SK-N-SH (cell line): ENCODE data around the gene ABCB4. TPM values are rescaled to one million over a fixed set of nuclear protein-coding genes. Genes with fewer than 3 reads are reported as not detected.

ENCODE experiments used
- CTCF ChIA-PET: fragments of 300-600, 350-600 bp; formaldehyde crosslinking; extraction: SDS; loops from one replicate; lab custom pipeline; 2021; lab: Yijun Ruan, JAX
- POLR2A ChIA-PET: fragments of 350-600 bp; sonication (Branson Sonifier 250); formaldehyde crosslinking; extraction: SDS; loops from one replicate; lab custom pipeline; 2020; ENCODE audit warnings: antibody characterized with exemption, inconsistent platforms; lab: Yijun Ruan, JAX
- DNase-seq: peaks from one replicate; pipeline ENCODE4 v3.0.0; 2012
- H2AFZ ChIP-seq: fragments of 200-600 bp; sonication (generic); 2 replicates; pipeline ENCODE4 v1.8.1; 2016; ENCODE audit warnings: antibody characterized with exemption, mild to moderate bottlenecking, low read depth
- H3F3A ChIP-seq: fragments of 200-600 bp; sonication (generic); replicated peaks from 2 replicates; pipeline ENCODE3; 2016; ENCODE audit warnings: antibody characterized with exemption, mild to moderate bottlenecking; ENCODE audit not compliant: insufficient read depth
- H3K27ac ChIP-seq, 2 experiments: fragments of 200-500 bp in 1 of 2; fragments of 200-600 bp in 1 of 2; sonication (Bioruptor generic) in 1 of 2; sonication (generic), shearing (Covaris generic) in 1 of 2; 2 replicates each; pipeline versions ENCODE4 v1.5.1 to v1.6.1; 2014 to 2016; ENCODE audit warnings: low read depth in 2 of 2, inconsistent platforms in 1 of 2, low read length in 1 of 2, mild to moderate bottlenecking in 1 of 2, mixed read lengths in 1 of 2
- H3K27me3 ChIP-seq: fragments of 200-600 bp; sonication (generic), shearing (Covaris generic); 2 replicates; pipeline ENCODE4 v1.6.1; 2016; ENCODE audit warnings: mixed run types; ENCODE audit not compliant: insufficient read depth
- H3K36me3 ChIP-seq, 2 experiments: fragments of 200-500 bp in 1 of 2; fragments of 200-600 bp in 1 of 2; sonication (Bioruptor generic) in 1 of 2; sonication (generic) in 1 of 2; replicated peaks in 1 of 2; 2 replicates each; pipeline versions ENCODE3 to v1.5.1; 2014 to 2016; ENCODE audit warnings: low read length in 1 of 2, mild to moderate bottlenecking in 1 of 2; ENCODE audit not compliant: insufficient read depth in 2 of 2, control insufficient read depth in 1 of 2
- H3K4me1 ChIP-seq, 2 experiments: fragments of 200-500 bp in 1 of 2; fragments of 200-600 bp in 1 of 2; sonication (Bioruptor generic) in 1 of 2; sonication (generic), shearing (Covaris generic) in 1 of 2; 2 replicates each; pipeline versions ENCODE4 v1.5.1 to v1.6.1; 2014 to 2016; ENCODE audit warnings: low read depth in 1 of 2, low read length in 1 of 2, mixed run types in 1 of 2; ENCODE audit not compliant: insufficient read depth in 2 of 2, control insufficient read depth in 1 of 2
- H3K4me2 ChIP-seq: fragments of 200-600 bp; sonication (generic), shearing (Covaris generic); 2 replicates; pipeline ENCODE4 v1.6.1; 2017; ENCODE audit warnings: mixed run types
- H3K4me3 ChIP-seq, 2 experiments: fragments of 200-500 bp in 1 of 2; fragments of 200-600 bp in 1 of 2; sonication (Bioruptor generic) in 1 of 2; sonication (generic), shearing (Covaris generic) in 1 of 2; 2 replicates each; pipeline versions ENCODE4 v1.5.1 to v1.8.1; 2014 to 2016; ENCODE audit warnings: low read depth in 2 of 2, inconsistent platforms in 1 of 2, low read length in 1 of 2, mild to moderate bottlenecking in 1 of 2, mixed read lengths in 1 of 2, moderate library complexity in 1 of 2
- H3K79me2 ChIP-seq: fragments of 200-600 bp; sonication (generic); 2 replicates; pipeline ENCODE4 v1.8.1; 2017; ENCODE audit warnings: mild to moderate bottlenecking; ENCODE audit not compliant: insufficient read depth
- H3K9ac ChIP-seq: fragments of 200-600 bp; sonication (generic); 2 replicates; pipeline ENCODE4 v1.6.1; 2017; ENCODE audit warnings: mixed run types
- H3K9me2 ChIP-seq: fragments of 200-600 bp; sonication (generic); 2 replicates; pipeline ENCODE4 v1.6.1; 2017; ENCODE audit warnings: mixed run types
- H3K9me3 ChIP-seq: fragments of 200-600 bp; sonication (generic); 2 replicates; pipeline ENCODE4 v1.6.1; 2017; ENCODE audit warnings: mixed run types, mild to moderate bottlenecking, moderate library complexity
- H4K20me1 ChIP-seq: fragments of 200-600 bp; sonication (generic); 2 replicates; pipeline ENCODE4 v1.6.1; 2017; ENCODE audit warnings: mild to moderate bottlenecking, mixed run types; ENCODE audit not compliant: insufficient read depth
- CHD2 ChIP-seq: fragments of 150-350 bp; IDR thresholded peaks from 2 replicates; pipeline ENCODE4 v1.6.1; 2018; ENCODE audit warnings: low read length; ENCODE audit not compliant: partially characterized antibody
- ELF1 ChIP-seq: IDR thresholded peaks from 2 replicates; pipeline ENCODE4 v1.4.0; 2012
- EP300 ChIP-seq, 2 experiments: IDR thresholded peaks; 2 replicates each; pipeline versions ENCODE4 v1.4.0 to v1.6.1; 2012; ENCODE audit warnings: borderline replicate concordance in 1 of 2, low read depth in 1 of 2, low read length in 1 of 2
- FOSL2 ChIP-seq: IDR thresholded peaks from 2 replicates; pipeline ENCODE4 v1.4.0; 2012; ENCODE audit warnings: low read depth, mild to moderate bottlenecking, moderate library complexity, borderline replicate concordance
- FOXJ3 ChIP-seq: sonication (generic); formaldehyde crosslinking; IDR thresholded peaks from 2 replicates; pipeline ENCODE4 v1.5.1; 2020; ENCODE audit warnings: mild to moderate bottlenecking, missing genetic modification reagents
- FOXM1 ChIP-seq: IDR thresholded peaks from 2 replicates; pipeline ENCODE4 v1.4.0; 2012; ENCODE audit warnings: low read depth, mild to moderate bottlenecking
- GATA2 ChIP-seq: sonication (generic); formaldehyde crosslinking; IDR thresholded peaks from 2 replicates; pipeline ENCODE4 v1.5.0; 2020; ENCODE audit warnings: mild to moderate bottlenecking, missing genetic modification reagents
- JUND ChIP-seq: IDR thresholded peaks from 2 replicates; pipeline ENCODE4 v1.4.0; 2012
- MAX ChIP-seq: IDR thresholded peaks from 2 replicates; pipeline ENCODE4 v1.4.0; 2012; ENCODE audit warnings: low read depth
- NRF1 ChIP-seq: IDR thresholded peaks from 2 replicates; pipeline ENCODE4 v1.6.1; 2012; ENCODE audit warnings: low read depth, mild to moderate bottlenecking, low read length
- PBX3 ChIP-seq: IDR thresholded peaks from 2 replicates; pipeline ENCODE4; 2012
- POLR2AphosphoS5 ChIP-seq: IDR thresholded peaks from 2 replicates; pipeline ENCODE4 v1.6.1; 2012; ENCODE audit warnings: low read depth, low read length
- RCOR1 ChIP-seq: fragments of 150-350 bp; IDR thresholded peaks from 2 replicates; pipeline ENCODE4 v1.6.1; 2017; ENCODE audit warnings: antibody characterized with exemption, low read length
- RFX5 ChIP-seq: IDR thresholded peaks from 2 replicates; pipeline ENCODE4 v1.6.1; 2012; ENCODE audit warnings: mild to moderate bottlenecking, improper control_type of control experiment, low read length
- RXRA ChIP-seq: IDR thresholded peaks from 2 replicates; pipeline ENCODE4 v1.4.0; 2012; ENCODE audit warnings: low read depth, mild to moderate bottlenecking, borderline replicate concordance
- TAF1 ChIP-seq: IDR thresholded peaks from 2 replicates; pipeline ENCODE4 v1.6.1; 2012; ENCODE audit warnings: low read depth, mild to moderate bottlenecking, low read length, moderate library complexity, borderline replicate concordance
- TEAD4 ChIP-seq: IDR thresholded peaks from 2 replicates; pipeline ENCODE4 v1.4.0; 2012; ENCODE audit warnings: mild to moderate bottlenecking, borderline replicate concordance; ENCODE audit not compliant: insufficient read depth
- USF1 ChIP-seq: IDR thresholded peaks from 2 replicates; pipeline ENCODE4 v1.4.0; 2012; ENCODE audit warnings: low read depth, borderline replicate concordance
- YY1 ChIP-seq: IDR thresholded peaks from 2 replicates; pipeline ENCODE4 v1.4.0; 2012; ENCODE audit warnings: low read depth, mild to moderate bottlenecking
- ZBTB33 ChIP-seq: IDR thresholded peaks from 2 replicates; pipeline ENCODE4 v1.4.0; 2012; ENCODE audit warnings: low read depth, borderline replicate concordance
- WGBS: methylation state at CpG from one replicate; pipeline ENCODE4 v1.1.6; 2017; ENCODE audit warnings: low lambda C conversion rate; 5-methylcytosine and 5-hydroxymethylcytosine counted together
- polyA plus RNA-seq, 3 experiments: library from polyadenylated mRNA; depleted of rRNA; stranded (reverse); fragments of >200 nt; gene quantifications; 2 replicates each; pipeline ENCODE4 v1.2.3, GENCODE V29; 2012

ABCB4 gene
- polyA plus RNA-seq, 1 of the 3 experiments (the other 2 are of a cell fraction), result 0.18 TPM

- Histone ChIP-seq H3F3A (no peaks in the 10 kb centered on the region), H3K4me2 (no peak overlapping the region)
- no peak for TF ChIP-seq PBX3
- no peak for TF ChIP-seq ZBTB33
- TF ChIP-seq FOSL2, result no peak
- no peak for TF ChIP-seq TEAD4
- no peak for TF ChIP-seq TAF1
- no peak for TF ChIP-seq FOXM1
- no peak for TF ChIP-seq RCOR1
- no peak for TF ChIP-seq CHD2
- no peak for TF ChIP-seq RXRA
- TF ChIP-seq YY1, result no peak
- TF ChIP-seq, all 33 proteins: peak for 0
- Histone ChIP-seq H3K9me2 (no peaks in the 10 kb centered on the region), H3K9me3 (no peaks in the 10 kb centered on the region), H3K36me3 (no peaks in the 10 kb centered on the region), H3K27me3 (no peaks in the 10 kb centered on the region), H3K79me2 (no peaks in the 10 kb centered on the region), H3K27ac (no peak overlapping the region), H4K20me1 (no peaks in the 10 kb centered on the region), H2AFZ (no peak overlapping the region), H3K4me3 (no peak overlapping the region), H3K9ac (no peak overlapping the region), H3K4me1 (no peaks in the 10 kb centered on the region)
- no peak for DNase-seq
- POLR2A ChIA-PET, result no interaction called here
- CTCF ChIA-PET, result interaction anchor here (0.9 to 1.2 kb wide), 3 partner anchors 10 to 130 kb away, joined by 3 to 4 read pairs (median 4); no protein-coding TSS in a partner anchor
- 45% methylated on average over 1 of the region's 1 CpG for WGBS
These were observed 19.0 kb upstream of the ABCB4 start for GRCh38 chr7:87494454-87494853.

- H3K4me2 ChIP-seq, result no peak overlapping the region
- 48% methylated on average over 2 of the region's 2 CpGs for WGBS
- TF ChIP-seq EP300 (IDR thresholded peaks at IDR 0.05; ENCODE audit: borderline replicate concordance in 1 of 2, low read depth in 1 of 2, low read length in 1 of 2) (no peak), TEAD4 (no peak), POLR2AphosphoS5 (no peak), MAX (no peak), NRF1 (no peak), JUND (no peak), FOXM1 (no peak), USF1 (no peak), FOXJ3 (CRISPR knock-in tag) (no peak), RFX5 (no peak), GATA2 (CRISPR knock-in tag) (no peak), ELF1 (no peak)
- TF ChIP-seq, all 33 proteins: peak for 0
- Histone ChIP-seq H3K9me2 (no peaks in the 10 kb centered on the region), H3K79me2 (no peaks in the 10 kb centered on the region), H4K20me1 (no peaks in the 10 kb centered on the region), H3K27ac (no peak overlapping the region), H3K27me3 (no peaks in the 10 kb centered on the region), H3K9ac (no peak overlapping the region), H3K36me3 (no peaks in the 10 kb centered on the region), H3F3A (no peaks in the 10 kb centered on the region), H3K9me3 (no peaks in the 10 kb centered on the region), H3K4me3 (no peak overlapping the region), H2AFZ (no peak overlapping the region), H3K4me1 (no peaks in the 10 kb centered on the region)
- ChIA-PET POLR2A (no interaction called here), CTCF (interaction anchor here (0.7 to 1.4 kb wide), 3 partner anchors 11 to 67 kb away, joined by 3 to 4 read pairs (median 3); no protein-coding TSS in a partner anchor)
- DNase-seq, result no peak
These were observed 7.7 kb upstream of the ABCB4 start for GRCh38 chr7:87483131-87483530.
